ENCODE results near the gene CLTRN. TPM values are rescaled to one million over a fixed set of nuclear protein-coding genes. Genes with fewer than 3 reads are reported as not detected.

The CLTRN gene
- total and polyA plus RNA-seq, 2 experiments from 2014 or later: 1.0 to 3.7 TPM

DNA sequence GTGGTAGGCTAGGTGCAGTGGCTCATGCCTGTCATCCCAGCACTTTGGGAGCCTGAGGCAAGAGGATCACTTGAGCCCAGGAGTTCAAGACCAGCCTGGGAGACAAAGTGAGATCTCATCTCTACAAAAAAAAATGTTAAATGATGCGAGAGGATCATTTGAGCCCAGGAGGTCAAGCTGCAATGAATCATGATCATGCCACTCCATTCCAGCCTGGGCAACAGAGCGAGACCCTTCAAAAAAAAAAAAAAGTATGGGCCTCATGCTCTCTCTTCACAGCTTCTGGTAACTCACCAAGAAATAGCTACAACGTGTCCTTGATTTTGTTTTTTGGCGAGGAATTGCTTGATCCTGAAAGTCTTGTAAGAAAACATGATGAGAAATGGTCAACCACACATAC lies 65.1 kb downstream of the CLTRN start:
- TF ChIP-seq, protein P1, sequence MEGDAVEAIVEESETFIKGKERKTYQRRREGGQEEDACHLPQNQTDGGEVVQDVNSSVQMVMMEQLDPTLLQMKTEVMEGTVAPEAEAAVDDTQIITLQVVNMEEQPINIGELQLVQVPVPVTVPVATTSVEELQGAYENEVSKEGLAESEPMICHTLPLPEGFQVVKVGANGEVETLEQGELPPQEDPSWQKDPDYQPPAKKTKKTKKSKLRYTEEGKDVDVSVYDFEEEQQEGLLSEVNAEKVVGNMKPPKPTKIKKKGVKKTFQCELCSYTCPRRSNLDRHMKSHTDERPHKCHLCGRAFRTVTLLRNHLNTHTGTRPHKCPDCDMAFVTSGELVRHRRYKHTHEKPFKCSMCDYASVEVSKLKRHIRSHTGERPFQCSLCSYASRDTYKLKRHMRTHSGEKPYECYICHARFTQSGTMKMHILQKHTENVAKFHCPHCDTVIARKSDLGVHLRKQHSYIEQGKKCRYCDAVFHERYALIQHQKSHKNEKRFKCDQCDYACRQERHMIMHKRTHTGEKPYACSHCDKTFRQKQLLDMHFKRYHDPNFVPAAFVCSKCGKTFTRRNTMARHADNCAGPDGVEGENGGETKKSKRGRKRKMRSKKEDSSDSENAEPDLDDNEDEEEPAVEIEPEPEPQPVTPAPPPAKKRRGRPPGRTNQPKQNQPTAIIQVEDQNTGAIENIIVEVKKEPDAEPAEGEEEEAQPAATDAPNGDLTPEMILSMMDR (IDR thresholded peaks at IDR 0.05; ENCODE audit: low read depth, low read length): no peak
- Histone ChIP-seq H3K4me1 (ENCODE audit: low read depth) (peaks cover 17% of the 10 kb centered on the region), H3K9me3 (ENCODE audit: low read depth) (no peaks in the 10 kb centered on the region), H3K36me3 (no peaks in the 10 kb centered on the region), H3K27me3 (no peaks in the 10 kb centered on the region), H3K27ac (no peak overlapping the region), H3K4me3 (no peak overlapping the region)
- no peak for DNase-seq (ENCODE audit: low read depth in 1 of 2, low spot score in 1 of 2)

- no peak overlapping the region for H3K4me3 ChIP-seq
- H3K9me3 ChIP-seq (ENCODE audit: low read depth): no peaks in the 10 kb centered on the region
- peak overlapping the region; percentile 94 for H3K27ac ChIP-seq
- H3K27me3 ChIP-seq: no peaks in the 10 kb centered on the region
- H3K4me1 ChIP-seq (ENCODE audit: low read depth): peaks cover 17% of the 10 kb centered on the region
- DNase-seq (ENCODE audit: low read depth in 1 of 2, low spot score in 1 of 2): peak in 1 of 2 donors; percentile 70
- TF ChIP-seq, protein P1 (IDR thresholded peaks at IDR 0.05; ENCODE audit: low read depth, low read length): no peak
- no peaks in the 10 kb centered on the region for H3K36me3 ChIP-seq
These were observed 66.6 kb downstream of the CLTRN start for GRCh38 chrX:15598026-15598425.

- Histone ChIP-seq H3K36me3 (no peaks in the 10 kb centered on the region), H3K4me3 (no peak overlapping the region), H3K9me3 (ENCODE audit: low read depth) (no peaks in the 10 kb centered on the region), H3K27me3 (no peaks in the 10 kb centered on the region), H3K4me1 (ENCODE audit: low read depth) (peaks cover 17% of the 10 kb centered on the region), H3K27ac (no peak overlapping the region)
- DNase-seq (ENCODE audit: low read depth in 1 of 2, low spot score in 1 of 2): peak in 1 of 2 donors; percentile 21
- TF ChIP-seq, protein P1 (IDR thresholded peaks at IDR 0.05; ENCODE audit: low read depth, low read length): no peak
These were observed 70.2 kb downstream of the CLTRN start for GRCh38 chrX:15594371-15594770.

DNA sequence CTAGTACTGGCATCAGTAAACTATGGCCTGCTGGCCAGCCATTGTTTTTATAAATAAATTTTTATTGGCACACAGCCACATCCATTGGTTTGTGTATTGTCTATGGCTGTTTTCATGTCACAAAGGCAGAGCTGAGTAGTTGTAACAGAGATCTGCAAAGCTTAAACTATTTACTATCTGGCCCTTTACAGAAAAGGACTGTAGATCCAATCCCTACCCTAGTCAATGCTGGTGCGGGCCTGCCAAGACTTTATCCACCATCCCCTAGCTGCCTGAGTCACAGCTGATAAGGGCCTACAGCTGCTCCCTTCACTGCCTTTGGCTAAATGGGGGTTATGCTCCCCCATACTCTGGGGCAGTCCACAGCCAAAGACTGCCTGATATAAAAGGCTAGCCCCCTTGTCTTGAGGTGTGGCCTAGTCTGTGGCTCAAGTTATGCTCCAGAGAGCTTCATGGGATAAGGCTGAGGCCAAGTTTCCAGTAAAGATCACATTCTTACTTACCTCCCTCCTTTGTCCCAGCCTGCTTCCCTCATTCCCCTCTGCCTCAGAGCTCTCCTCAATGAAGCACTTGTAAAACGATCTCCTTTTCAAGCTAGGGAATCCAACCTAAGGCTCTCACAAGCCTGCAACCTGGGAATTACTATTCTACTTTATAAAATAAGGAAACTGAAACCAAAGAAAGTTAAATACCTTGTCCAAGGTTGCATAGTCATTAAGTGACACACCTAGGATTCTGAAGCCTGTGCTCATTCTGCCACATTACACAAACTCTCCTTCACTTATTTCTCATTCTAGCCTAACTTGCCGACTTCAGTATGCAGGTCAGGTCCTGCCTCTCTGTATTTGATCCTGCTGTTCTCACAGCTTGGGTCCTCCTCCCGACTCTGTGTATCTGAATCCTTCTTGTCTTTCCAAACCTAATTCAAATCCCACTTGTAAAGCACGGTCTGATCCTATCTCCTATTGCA lies 84.5 kb downstream of the CLTRN start:
- no peaks in the 10 kb centered on the region for H3K9me3 ChIP-seq (ENCODE audit: low read depth)
- TF ChIP-seq, protein P1 (IDR thresholded peaks at IDR 0.05; ENCODE audit: low read depth, low read length): no peak
- no peak overlapping the region for H3K4me3 ChIP-seq
- H3K4me1 ChIP-seq (ENCODE audit: low read depth): no peaks in the 10 kb centered on the region
- H3K36me3 ChIP-seq: no peaks in the 10 kb centered on the region
- DNase-seq (ENCODE audit: low read depth in 1 of 2, low spot score in 1 of 2): peak in 1 of 2 donors; percentile 87
- H3K27me3 ChIP-seq: no peaks in the 10 kb centered on the region
- peak overlapping the region; percentile 2 for H3K27ac ChIP-seq

Other genes with a start within 250 kb of the CLTRN start
- 3.4 and 4.5 TPM in 2 replicates for gene PIR, start 171.5 kb downstream of the CLTRN start, total RNA-seq
- gene PIR, start 171.5 kb downstream of the CLTRN start, polyA plus RNA-seq: 5.3 and 5.9 TPM in 2 replicates
- gene BMX, start 164.0 kb downstream of the CLTRN start, total RNA-seq: not detected in 2 replicates
- gene BMX, start 164.0 kb downstream of the CLTRN start, polyA plus RNA-seq: 0.13 TPM in 1 of 2 replicates, not detected in the other
- gene ACE2, start 63.8 kb downstream of the CLTRN start, total RNA-seq: 0.74 and 1.4 TPM in 2 replicates
- 0.45 and 1.6 TPM in 2 replicates for gene ACE2, start 63.8 kb downstream of the CLTRN start, polyA plus RNA-seq
- gene CA5B, start 73.5 kb upstream of the CLTRN start, total RNA-seq: 5.6 and 9.9 TPM in 2 replicates
- gene CA5B, start 73.5 kb upstream of the CLTRN start, polyA plus RNA-seq: 7.1 and 10.4 TPM in 2 replicates
- 7.9 and 10.6 TPM in 2 replicates for gene ZRSR2, start 125.7 kb upstream of the CLTRN start, total RNA-seq
- 15.5 and 21.1 TPM in 2 replicates for gene ZRSR2, start 125.7 kb upstream of the CLTRN start, polyA plus RNA-seq
- 177 and 272 TPM in 2 replicates for gene AP1S2, start 190.0 kb upstream of the CLTRN start, total RNA-seq
- 132 and 139 TPM in 2 replicates for gene AP1S2, start 190.0 kb upstream of the CLTRN start, polyA plus RNA-seq

All from cardiac muscle cell (in vitro differentiated cells and primary cell).